Right cardiac atrium (tissue), 5 donors: ENCODE measurements around the gene CSTPP1. TPM values are rescaled to one million over a fixed set of nuclear protein-coding genes. Genes with fewer than 3 reads are reported as not detected.

ENCODE experiments used
- ATAC-seq, 2 donors: fragments of 200-7000 bp; cut with Tn5 transposase; one replicate each; pipeline versions ENCODE4 v1.8.0 to v1.9.1; 2020; ENCODE audit warnings: moderate library complexity in 2 of 2, mild to moderate bottlenecking in 1 of 2
- DNase-seq, 3 donors: peaks; one replicate each; pipeline ENCODE4 v3.0.0-alpha.2; 2020
- H3K27ac ChIP-seq: one replicate; pipeline ENCODE4 v1.5.1; 2013; ENCODE audit warnings: mild to moderate bottlenecking, low read length, control low read depth, moderate library complexity
- H3K27me3 ChIP-seq: one replicate; pipeline ENCODE4 v1.6.1; 2013; ENCODE audit not compliant: control insufficient read depth, insufficient read depth
- H3K4me1 ChIP-seq: one replicate; pipeline ENCODE4 v1.6.1; 2013; ENCODE audit warnings: low read length; ENCODE audit not compliant: control insufficient read depth, insufficient read depth
- H3K4me3 ChIP-seq: one replicate; pipeline ENCODE4 v1.5.1; 2013; ENCODE audit warnings: low read length, control low read depth
- H3K9me3 ChIP-seq: one replicate; pipeline ENCODE4 v1.6.1; 2013; ENCODE audit warnings: low read length; ENCODE audit not compliant: control insufficient read depth
- whole genome bisulfite sequencing: extraction: QIAGEN DNeasy Blood & Tissue Kit; methylation state at CpG from one replicate; pipeline ENCODE4 v1.1.7; 2013; 5-methylcytosine and 5-hydroxymethylcytosine counted together
- intact Hi-C, 4 donors: fragments of 100-400 bp; cut with DNase I; formaldehyde crosslinking; loops; one replicate each; pipeline versions ENCODE4 v1.11.0 to v1.14.0; 2022 to 2023
- polyA plus RNA-seq: library from polyadenylated mRNA; stranded (reverse); fragments of 200-250 nt; gene quantifications from one replicate; pipeline ENCODE4 v1.2.3, GENCODE V29; 2013
- total RNA-seq, 4 donors: library from RNA; stranded (reverse); fragmentation: NEBNext Ultra II Directional; extraction: Animal tissue kit (Norgen Biotek cat#: 25700); gene quantifications; one replicate each; pipeline ENCODE4 v1.2.1, GENCODE V29; 2021
- donor health status: healthy with polysubstance abuse.
- donor health status: DM: no; HTN: yes; CAD: no.
- donor health status: DM: no; HTN: no; CAD: no.
- donor health status: DM: no; HTN: yes; CAD: no; lungs with severe emphysema.
- donor health status: DM: yes; HTN: yes; CAD: no.

Gene CSTPP1
- total and polyA plus RNA-seq, 5 donors: 12.7 to 17.5 (median 15.6) TPM

- Histone ChIP-seq H3K27ac (no peak overlapping the region), H3K4me1 (peaks cover 5% of the 10 kb centered on the region), H3K4me3 (no peak overlapping the region), H3K9me3 (no peaks in the 10 kb centered on the region), H3K27me3 (no peaks in the 10 kb centered on the region)
- ATAC-seq (no peak), DNase-seq (no peak)
- intact Hi-C loops: loop anchor here in 2 of 4 donors (2.0 kb wide), 1 partner anchor 264 kb away; no protein-coding TSS in a partner anchor
- WGBS: 81% methylated on average over 16 of the region's 16 CpGs
These were observed 215.8 kb downstream of the CSTPP1 start for GRCh38 chr11:47152126-47152952.

GRCh38 chr11:47152953-47153950 lies 216.7 kb downstream of the CSTPP1 start:
- WGBS: 40% methylated on average over 11 of the region's 11 CpGs
- DNase-seq (peak; percentile 75 to 92 (median 90)), ATAC-seq (peak; percentile 74)
- intact Hi-C loops: loop anchor here in 2 of 4 donors (2.0 kb wide), 1 partner anchor 264 kb away; no protein-coding TSS in a partner anchor
- Histone ChIP-seq H3K4me3 (no peak overlapping the region), H3K4me1 (peaks cover 5% of the 10 kb centered on the region), H3K27ac (no peak overlapping the region), H3K9me3 (no peaks in the 10 kb centered on the region), H3K27me3 (no peaks in the 10 kb centered on the region)

- Histone ChIP-seq H3K4me3 (no peak overlapping the region), H3K27ac (no peak overlapping the region), H3K4me1 (no peaks in the 10 kb centered on the region), H3K27me3 (no peaks in the 10 kb centered on the region), H3K9me3 (no peaks in the 10 kb centered on the region)
- DNase-seq (no peak), ATAC-seq (no peak)
- WGBS: 64% methylated on average over 18 of the region's 18 CpGs
- intact Hi-C loops: loop anchor here in 1 of 4 donors (2.0 kb wide), 1 partner anchor 266 kb away; no protein-coding TSS in a partner anchor
These were observed 218.3 kb downstream of the CSTPP1 start for GRCh38 chr11:47154616-47155570.

GRCh38 chr11:47155879-47156278 lies 219.3 kb downstream of the CSTPP1 start:
- no peaks in the 10 kb centered on the region for H3K27me3 ChIP-seq
- H3K4me3 ChIP-seq: no peak overlapping the region
- no peak overlapping the region for H3K27ac ChIP-seq
- H3K4me1 ChIP-seq: no peaks in the 10 kb centered on the region
- ATAC-seq: no peak
- WGBS: 94% methylated on average over 4 of the region's 4 CpGs
- H3K9me3 ChIP-seq: no peaks in the 10 kb centered on the region
- no peak for DNase-seq
- intact Hi-C loops: loop anchor here in 1 of 4 donors (2.0 kb wide), 1 partner anchor 267 kb away; no protein-coding TSS in a partner anchor

GRCh38 chr11:47156333-47156732 lies 219.8 kb downstream of the CSTPP1 start:
- intact Hi-C loops: no loop called here
- no peaks in the 10 kb centered on the region for H3K27me3 ChIP-seq
- no peak for DNase-seq
- no peak for ATAC-seq
- no peak overlapping the region for H3K4me3 ChIP-seq
- H3K9me3 ChIP-seq: no peaks in the 10 kb centered on the region
- 94% methylated on average over 6 of the region's 6 CpGs for WGBS
- no peaks in the 10 kb centered on the region for H3K4me1 ChIP-seq
- H3K27ac ChIP-seq: no peak overlapping the region

GRCh38 chr11:47156951-47157350 lies 220.4 kb downstream of the CSTPP1 start:
- H3K4me1 ChIP-seq: no peaks in the 10 kb centered on the region
- DNase-seq: no peak
- intact Hi-C loops: no loop called here
- 91% methylated on average over 20 of the region's 20 CpGs for WGBS
- no peak overlapping the region for H3K4me3 ChIP-seq
- H3K27me3 ChIP-seq: no peaks in the 10 kb centered on the region
- ATAC-seq: no peak
- no peak overlapping the region for H3K27ac ChIP-seq
- no peaks in the 10 kb centered on the region for H3K9me3 ChIP-seq

- 76% methylated on average over 8 of the region's 8 CpGs for WGBS
- Histone ChIP-seq H3K27me3 (no peaks in the 10 kb centered on the region), H3K4me1 (no peaks in the 10 kb centered on the region), H3K9me3 (no peaks in the 10 kb centered on the region), H3K4me3 (no peak overlapping the region), H3K27ac (no peak overlapping the region)
- ATAC-seq (no peak), DNase-seq (no peak)
- intact Hi-C loops: no loop called here
These were observed 221.2 kb downstream of the CSTPP1 start for GRCh38 chr11:47157805-47158204.

GRCh38 chr11:47158242-47158641 lies 221.7 kb downstream of the CSTPP1 start:
- ATAC-seq: no peak
- WGBS: 84% methylated on average over 5 of the region's 5 CpGs

GRCh38 chr11:47160753-47161133 lies 224.2 kb downstream of the CSTPP1 start:
- H3K27me3 ChIP-seq: no peaks in the 10 kb centered on the region
- no peak overlapping the region for H3K27ac ChIP-seq
- intact Hi-C loops: no loop called here
- no peaks in the 10 kb centered on the region for H3K4me1 ChIP-seq
- DNase-seq (no peak), ATAC-seq (no peak)
- no peaks in the 10 kb centered on the region for H3K9me3 ChIP-seq
- WGBS: 89% methylated on average over 5 of the region's 5 CpGs
- H3K4me3 ChIP-seq: no peak overlapping the region

More at GRCh38 chr11:47158242-47158641, 221.7 kb downstream of the CSTPP1 start:
- Histone ChIP-seq H3K4me3 (no peak overlapping the region), H3K9me3 (no peaks in the 10 kb centered on the region), H3K27me3 (no peaks in the 10 kb centered on the region), H3K27ac (no peak overlapping the region), H3K4me1 (no peaks in the 10 kb centered on the region)
- intact Hi-C loops: no loop called here
- no peak for DNase-seq
